HepG2 (cell line): ENCODE data around the gene IGFL1. TPM values are rescaled to one million over a fixed set of nuclear protein-coding genes. Genes with fewer than 3 reads are reported as not detected.
"Not testable (repeated sequence)": the region's sequence is repeated elsewhere in the genome, so short reads cannot be mapped to it uniquely, and the experiment has no call there.

Source experiments
- ATAC-seq: fragments of 200-7000 bp; cut with Tn5 transposase; 3 replicates; pipeline ENCODE4 v1.9.1; 2020; ENCODE audit warnings: mild to moderate bottlenecking, moderate library complexity
- BruUV-seq: library from RNA; stranded (reverse); fragments of 400-500 nt; replicated peaks from 2 replicates; lab custom pipeline; 2021; lab: Mats Ljungman, UMichigan
- CTCF ChIA-PET: fragments of 300-600 bp; formaldehyde crosslinking; extraction: SDS; loops from one replicate; lab custom pipeline; 2021; ENCODE audit warnings: low total read pairs, inconsistent platforms, low intra/inter-chr PET ratio; lab: Yijun Ruan, JAX
- POLR2A ChIA-PET: fragments of 350-600 bp; sonication (Branson Sonifier 250); formaldehyde crosslinking; loops from one replicate; lab custom pipeline; 2020; ENCODE audit warnings: antibody characterized with exemption, inconsistent platforms; lab: Yijun Ruan, JAX
- DNase-seq: peaks from one replicate; pipeline ENCODE4 v3.0.0-alpha.2; 2015; ENCODE audit warnings: low spot score
- FAIRE-seq: peaks from 3 replicates; lab custom pipeline; 2011; peaks lifted over from hg19 to GRCh38; lab: Jason Lieb, UNC
- H2AFZ ChIP-seq: one replicate; pipeline ENCODE4 v1.6.1; 2011; ENCODE audit warnings: low read length, inconsistent platforms
- H3K27ac ChIP-seq: fragments of 300-600 bp; 3 replicates; pipeline ENCODE4 v1.8.0; 2011; ENCODE audit warnings: mixed run types, mild to moderate bottlenecking, mixed read lengths, low read length, inconsistent platforms; ENCODE audit not compliant: insufficient read depth; ENCODE audit errors: extremely low read length
- H3K27me3 ChIP-seq, 2 experiments: fragments of 200-600 bp in 1 of 2; 2 replicates in 1 of 2; 3 replicates in 1 of 2; pipeline versions ENCODE4 v1.6.0 to v1.8.0; 2011; ENCODE audit warnings: low read length in 2 of 2, mild to moderate bottlenecking in 2 of 2, moderate library complexity in 2 of 2, inconsistent platforms in 1 of 2; ENCODE audit not compliant: insufficient read depth in 2 of 2, control insufficient read depth in 1 of 2
- H3K36me3 ChIP-seq, 2 experiments: fragments of 200-600 bp in 1 of 2; replicated peaks in 1 of 2; 2 replicates in 1 of 2; 3 replicates in 1 of 2; pipeline versions ENCODE4 v1.5.1 to v1.8.0; 2011; ENCODE audit warnings: low read length in 2 of 2, inconsistent platforms in 1 of 2; ENCODE audit not compliant: insufficient read depth in 2 of 2, control insufficient read depth in 1 of 2
- H3K4me1 ChIP-seq: 2 replicates; pipeline ENCODE4 v1.5.1; 2012; ENCODE audit warnings: low read length, inconsistent platforms; ENCODE audit not compliant: insufficient read depth
- H3K4me2 ChIP-seq: 2 replicates; pipeline ENCODE4 v1.6.0; 2011; ENCODE audit warnings: low read depth, low read length, inconsistent platforms
- H3K4me3 ChIP-seq, 3 experiments: fragments of 200-600 bp in 1 of 3; sonication (generic), shearing (Covaris generic) in 1 of 3; replicated peaks in 1 of 3; 2 replicates each; pipeline ENCODE4 v1.5.1; 2011 to 2016; ENCODE audit warnings: low read length in 3 of 3, inconsistent platforms in 2 of 3, low read depth in 2 of 3, mild to moderate bottlenecking in 2 of 3, control low read depth in 1 of 3, mixed read lengths in 1 of 3; ENCODE audit not compliant: insufficient read depth in 1 of 3
- H3K79me2 ChIP-seq: one replicate; pipeline ENCODE4 v1.6.1; 2011; ENCODE audit warnings: low read length, inconsistent platforms; ENCODE audit not compliant: insufficient read depth
- H3K9ac ChIP-seq: 2 replicates; pipeline ENCODE4 v1.6.0; 2011; ENCODE audit warnings: mild to moderate bottlenecking, low read depth, low read length, inconsistent platforms; ENCODE audit not compliant: insufficient read depth
- H3K9me3 ChIP-seq: 2 replicates; pipeline ENCODE4 v1.5.1; 2012; ENCODE audit warnings: mild to moderate bottlenecking, low read length
- H4K20me1 ChIP-seq: 2 replicates; pipeline ENCODE4 v1.6.0; 2011; ENCODE audit warnings: inconsistent platforms, mild to moderate bottlenecking, low read length, moderate library complexity; ENCODE audit not compliant: insufficient read depth
- HNRNPK ChIP-seq: fragments of 200-400 bp; formaldehyde crosslinking; IDR thresholded peaks from 2 replicates; pipeline ENCODE4 v1.6.1; 2018; ENCODE audit warnings: low read length, low read depth, moderate library complexity, mild to moderate bottlenecking; ENCODE audit not compliant: poor library complexity, severe bottlenecking
- HOXA3 ChIP-seq: sonication (generic); formaldehyde crosslinking; IDR thresholded peaks from 2 replicates; pipeline ENCODE4 v1.5.0; 2020; ENCODE audit warnings: missing genetic modification reagents
- KLF16 ChIP-seq, 2 experiments: sonication (generic) in 1 of 2; formaldehyde crosslinking in 1 of 2; IDR thresholded peaks; 2 replicates each; pipeline versions ENCODE4 v1.6.1 to v1.8.0; 2016 to 2023; ENCODE audit warnings: missing genetic modification reagents in 2 of 2, missing compliant biosample characterization in 1 of 2
- MED1 ChIP-seq: sonication (generic); formaldehyde crosslinking; IDR thresholded peaks from 2 replicates; pipeline ENCODE4 v1.4.0; 2020; ENCODE audit warnings: missing genetic modification reagents
- SPEN ChIP-seq: sonication (generic); formaldehyde crosslinking; IDR thresholded peaks from 2 replicates; pipeline ENCODE4 v1.5.1; 2020; ENCODE audit warnings: low read depth, mild to moderate bottlenecking, missing genetic modification reagents
- TEAD3 ChIP-seq: optimal IDR thresholded peaks from 2 replicates; pipeline ENCODE3; 2016; ENCODE audit warnings: borderline replicate concordance
- ZNF83 ChIP-seq: sonication (generic); formaldehyde crosslinking; IDR thresholded peaks from 2 replicates; pipeline ENCODE4 v1.4.0; 2020; ENCODE audit warnings: missing genetic modification reagents, mild to moderate bottlenecking, borderline replicate concordance
- WGBS: methylation state at CpG from one replicate; pipeline ENCODE4 v1.1.6; 2017; ENCODE audit warnings: low lambda C conversion rate; 5-methylcytosine and 5-hydroxymethylcytosine counted together
- in situ Hi-C: cut with HindIII; loops from 2 replicates; pipeline ENCODE4 v1.10.0; 2017; ENCODE audit warnings: low pct_unique_long_range_greater_than_20kb; ENCODE audit not compliant: extremely low pct_ligation_motif_present
- intact Hi-C: fragments of 100-400 bp; cut with micrococcal nuclease; formaldehyde crosslinking; loops from one replicate; pipeline ENCODE4 v1.10.0; 2022; ENCODE audit not compliant: unreplicated experiment
- polyA plus RNA-seq, 8 experiments: library from polyadenylated mRNA; depleted of rRNA in 3 of 8; stranded (reverse) in 7 of 8; unstranded in 1 of 8; fragments of >200 nt; fragmentation: Illumina TruSeq in 4 of 8; extraction: Trizol in 4 of 8; gene quantifications; 2 replicates each; pipeline versions ENCODE4 v1.2.1 to v1.2.3, GENCODE V29; 2011 to 2016; ENCODE audit warnings: low read depth in 4 of 8, missing spikeins in 1 of 8, mixed read lengths in 1 of 8; ENCODE audit not compliant: insufficient read depth in 1 of 8
- total RNA-seq, 5 experiments: library from RNA; depleted of rRNA; stranded (reverse); fragments of >200 nt; fragmentation: Illumina TruSeq; extraction: Trizol; gene quantifications; 2 replicates each; pipeline ENCODE4 v1.2.3, GENCODE V29; 2016; ENCODE audit warnings: low read depth in 1 of 5
- TF ChIP-seq, protein P1 (sequence below): sonication (generic); formaldehyde crosslinking; IDR thresholded peaks from 2 replicates; pipeline ENCODE4 v1.4.0; 2020; ENCODE audit warnings: missing genetic modification reagents
- TF ChIP-seq, protein P2 (sequence below): sonication (generic); formaldehyde crosslinking; IDR thresholded peaks from 2 replicates; pipeline ENCODE4 v1.4.0; 2020; ENCODE audit warnings: missing genetic modification reagents, borderline replicate concordance
- TF ChIP-seq, protein P3 (sequence below): sonication (generic); formaldehyde crosslinking; IDR thresholded peaks from 2 replicates; pipeline ENCODE4 v1.9.0; 2021; ENCODE audit warnings: missing genetic modification reagents, mild to moderate bottlenecking, borderline replicate concordance

IGFL1 gene
- total and polyA plus RNA-seq, 2 of the 13 experiments (the other 11 are each of a cell fraction or from before 2014, with no cell fraction given): not detected

DNA sequence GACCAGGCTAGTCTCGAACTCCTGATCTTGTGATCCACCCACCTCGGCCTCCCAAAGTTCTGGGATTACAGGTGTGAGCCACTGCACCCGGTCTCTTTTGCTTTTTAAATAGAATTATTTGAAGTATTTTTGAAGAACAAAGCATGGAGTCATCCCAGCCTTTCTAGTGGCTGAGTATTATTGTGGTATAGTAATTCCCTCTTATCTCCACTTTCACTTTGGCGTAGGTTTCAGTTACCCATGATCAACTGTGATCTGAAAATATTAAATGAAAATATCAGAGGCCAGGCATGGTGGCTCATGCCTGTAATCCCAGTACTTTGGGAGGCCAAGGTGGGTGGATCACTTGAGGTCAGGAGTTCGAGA is 36.9 kb upstream of the IGFL1 start:
- CTCF ChIA-PET, H3K9me3 ChIP-seq, H3K27ac ChIP-seq, H2AFZ ChIP-seq, H4K20me1 ChIP-seq, ATAC-seq, intact Hi-C loops, FAIRE-seq, H3K9ac ChIP-seq, H3K4me2 ChIP-seq, DNase-seq, H3K27me3 ChIP-seq, BruUV-seq, POLR2A ChIA-PET, H3K4me3 ChIP-seq, H3K79me2 ChIP-seq, H3K36me3 ChIP-seq: not testable (repeated sequence)
- 0 out of 4 replicates have a peak, but pooled peaks of 1 of the 2 experiments have one; percentile 13 for TF ChIP-seq KLF16 (CRISPR knock-in tag; IDR thresholded peaks at IDR 0.05)
- WGBS: 49% methylated on average over 5 of the region's 5 CpGs
- in situ Hi-C loops: loop anchor here (5.0 kb wide), 2 partner anchors 110 to 170 kb away; partner anchors contain the start of gene PGLYRP1
- peaks cover 44% of the 10 kb centered on the region for H3K4me1 ChIP-seq

DNA sequence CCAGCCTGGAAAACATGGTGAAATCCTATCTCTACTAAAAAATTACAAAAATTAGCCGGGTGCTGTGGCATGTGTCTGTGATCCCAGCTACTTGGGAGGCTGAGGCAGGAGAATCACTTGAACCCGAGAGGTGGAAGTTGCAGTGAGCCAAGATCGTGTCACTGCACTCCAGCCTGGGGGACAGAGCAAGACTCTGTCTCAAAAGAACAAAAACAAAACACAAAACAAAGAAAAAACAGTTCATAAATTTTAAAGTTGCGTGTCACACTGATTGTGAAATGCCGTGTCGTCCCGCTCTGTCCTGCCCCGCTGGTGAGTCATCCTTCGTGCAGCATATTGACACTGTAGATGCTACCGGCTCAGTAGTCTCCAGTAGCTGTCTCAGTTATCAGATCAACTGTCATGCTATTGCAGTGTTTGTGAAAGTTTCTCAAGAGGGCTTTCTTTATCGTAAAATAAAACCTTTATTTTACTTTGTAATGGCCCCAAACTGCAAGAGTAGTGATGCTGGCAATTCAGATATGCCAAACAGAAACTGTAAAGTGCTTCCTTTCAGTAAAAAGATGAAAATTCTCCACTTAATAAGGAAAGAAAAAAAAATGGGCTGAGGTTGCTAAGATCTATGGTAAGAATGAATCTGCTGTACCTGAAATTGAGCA is 36.4 kb upstream of the IGFL1 start:
- peaks cover 44% of the 10 kb centered on the region for H3K4me1 ChIP-seq
- intact Hi-C loops (no loop called here), in situ Hi-C loops (loop anchor here (5.0 kb wide), 2 partner anchors 111 to 171 kb away; partner anchors contain the start of gene PGLYRP1)
- BruUV-seq: no TSS peak
- no peaks in the 10 kb centered on the region for H3K9me3 ChIP-seq
- H3K27ac ChIP-seq: no peak overlapping the region
- H2AFZ ChIP-seq: no peak overlapping the region
- peak overlapping the region; percentile 38 for H3K4me2 ChIP-seq
- FAIRE-seq: peak; percentile 91
- POLR2A ChIA-PET: no interaction called here
- peak; percentile 94 for ATAC-seq
- WGBS: 0% methylated on average over 11 of the region's 11 CpGs
- H4K20me1 ChIP-seq: peaks cover 3% of the 10 kb centered on the region; the same call in 1 of the 2 replicates
- no peaks in the 10 kb centered on the region for H3K36me3 ChIP-seq
- no peaks in the 10 kb centered on the region for H3K79me2 ChIP-seq
- peak; percentile 87 for DNase-seq
- 0 out of 2 replicates have a peak overlapping the region, but pooled peaks have one; percentile 12 for H3K9ac ChIP-seq
- peaks cover 0 to 6% of the 10 kb centered on the region in 2 experiments; a peak in 2 of 5 replicates for H3K27me3 ChIP-seq
- no peak overlapping the region for H3K4me3 ChIP-seq
- CTCF ChIA-PET: no interaction called here
- TF ChIP-seq TEAD3 (CRISPR knock-in tag) (peak; percentile 74), MED1 (CRISPR knock-in tag) (peak; percentile 50; the same call in 1 of the 2 replicates), HOXA3 (CRISPR knock-in tag) (peak; percentile 22; the same call in 1 of the 2 replicates), SPEN (CRISPR knock-in tag) (no peak), ZNF83 (no peak), HNRNPK (no peak)
- TF ChIP-seq, protein P1, sequence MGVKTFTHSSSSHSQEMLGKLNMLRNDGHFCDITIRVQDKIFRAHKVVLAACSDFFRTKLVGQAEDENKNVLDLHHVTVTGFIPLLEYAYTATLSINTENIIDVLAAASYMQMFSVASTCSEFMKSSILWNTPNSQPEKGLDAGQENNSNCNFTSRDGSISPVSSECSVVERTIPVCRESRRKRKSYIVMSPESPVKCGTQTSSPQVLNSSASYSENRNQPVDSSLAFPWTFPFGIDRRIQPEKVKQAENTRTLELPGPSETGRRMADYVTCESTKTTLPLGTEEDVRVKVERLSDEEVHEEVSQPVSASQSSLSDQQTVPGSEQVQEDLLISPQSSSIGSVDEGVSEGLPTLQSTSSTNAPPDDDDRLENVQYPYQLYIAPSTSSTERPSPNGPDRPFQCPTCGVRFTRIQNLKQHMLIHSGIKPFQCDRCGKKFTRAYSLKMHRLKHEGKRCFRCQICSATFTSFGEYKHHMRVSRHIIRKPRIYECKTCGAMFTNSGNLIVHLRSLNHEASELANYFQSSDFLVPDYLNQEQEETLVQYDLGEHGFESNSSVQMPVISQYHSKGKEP: no peak
- TF ChIP-seq, protein P2, sequence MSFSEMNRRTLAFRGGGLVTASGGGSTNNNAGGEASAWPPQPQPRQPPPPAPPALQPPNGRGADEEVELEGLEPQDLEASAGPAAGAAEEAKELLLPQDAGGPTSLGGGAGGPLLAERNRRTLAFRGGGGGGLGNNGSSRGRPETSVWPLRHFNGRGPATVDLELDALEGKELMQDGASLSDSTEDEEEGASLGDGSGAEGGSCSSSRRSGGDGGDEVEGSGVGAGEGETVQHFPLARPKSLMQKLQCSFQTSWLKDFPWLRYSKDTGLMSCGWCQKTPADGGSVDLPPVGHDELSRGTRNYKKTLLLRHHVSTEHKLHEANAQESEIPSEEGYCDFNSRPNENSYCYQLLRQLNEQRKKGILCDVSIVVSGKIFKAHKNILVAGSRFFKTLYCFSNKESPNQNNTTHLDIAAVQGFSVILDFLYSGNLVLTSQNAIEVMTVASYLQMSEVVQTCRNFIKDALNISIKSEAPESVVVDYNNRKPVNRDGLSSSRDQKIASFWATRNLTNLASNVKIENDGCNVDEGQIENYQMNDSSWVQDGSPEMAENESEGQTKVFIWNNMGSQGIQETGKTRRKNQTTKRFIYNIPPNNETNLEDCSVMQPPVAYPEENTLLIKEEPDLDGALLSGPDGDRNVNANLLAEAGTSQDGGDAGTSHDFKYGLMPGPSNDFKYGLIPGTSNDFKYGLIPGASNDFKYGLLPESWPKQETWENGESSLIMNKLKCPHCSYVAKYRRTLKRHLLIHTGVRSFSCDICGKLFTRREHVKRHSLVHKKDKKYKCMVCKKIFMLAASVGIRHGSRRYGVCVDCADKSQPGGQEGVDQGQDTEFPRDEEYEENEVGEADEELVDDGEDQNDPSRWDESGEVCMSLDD (CRISPR knock-in tag): no peak
- TF ChIP-seq, protein P3, sequence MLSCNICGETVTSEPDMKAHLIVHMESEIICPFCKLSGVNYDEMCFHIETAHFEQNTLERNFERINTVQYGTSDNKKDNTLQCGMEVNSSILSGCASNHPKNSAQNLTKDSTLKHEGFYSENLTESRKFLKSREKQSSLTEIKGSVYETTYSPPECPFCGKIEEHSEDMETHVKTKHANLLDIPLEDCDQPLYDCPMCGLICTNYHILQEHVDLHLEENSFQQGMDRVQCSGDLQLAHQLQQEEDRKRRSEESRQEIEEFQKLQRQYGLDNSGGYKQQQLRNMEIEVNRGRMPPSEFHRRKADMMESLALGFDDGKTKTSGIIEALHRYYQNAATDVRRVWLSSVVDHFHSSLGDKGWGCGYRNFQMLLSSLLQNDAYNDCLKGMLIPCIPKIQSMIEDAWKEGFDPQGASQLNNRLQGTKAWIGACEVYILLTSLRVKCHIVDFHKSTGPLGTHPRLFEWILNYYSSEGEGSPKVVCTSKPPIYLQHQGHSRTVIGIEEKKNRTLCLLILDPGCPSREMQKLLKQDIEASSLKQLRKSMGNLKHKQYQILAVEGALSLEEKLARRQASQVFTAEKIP (CRISPR knock-in tag): no peak
